Mesodermal cell (in vitro differentiated cells): Measurements from ENCODE around the gene PTPRN2.

ENCODE experiments used
- H3K27ac ChIP-seq: 2 replicates; pipeline ENCODE4 v1.7.0; 2013; ENCODE audit warnings: mild to moderate bottlenecking, low read depth, low read length, moderate library complexity; ENCODE audit not compliant: severe bottlenecking
- H3K36me3 ChIP-seq: 2 replicates; pipeline ENCODE4 v1.7.1; 2013; ENCODE audit warnings: mild to moderate bottlenecking, low read length, moderate library complexity; ENCODE audit not compliant: control insufficient read depth, insufficient read depth
- H3K4me1 ChIP-seq: one replicate; pipeline ENCODE4 v1.7.1; 2013; ENCODE audit warnings: mild to moderate bottlenecking, low read length; ENCODE audit not compliant: insufficient read depth, control insufficient read depth, poor library complexity, severe bottlenecking
- H3K4me3 ChIP-seq: 2 replicates; pipeline ENCODE4 v1.7.0; 2013; ENCODE audit warnings: low read length, control low read depth, mild to moderate bottlenecking; ENCODE audit not compliant: insufficient read depth, poor library complexity, severe bottlenecking; ENCODE audit errors: extremely low read depth
- H3K9me3 ChIP-seq: 2 replicates; pipeline ENCODE4 v1.7.1; 2013; ENCODE audit warnings: mild to moderate bottlenecking, low read length, moderate library complexity; ENCODE audit not compliant: control insufficient read depth
- WGBS, 2 experiments: methylation state at CpG; one replicate each; pipeline ENCODE4 v1.1.5; 2013; ENCODE audit warnings: missing lambda C conversion rate in 2 of 2; ENCODE audit not compliant: insufficient coverage in 2 of 2; 5-methylcytosine and 5-hydroxymethylcytosine counted together

PTPRN2 gene

GRCh38 chr7:158114056-158114850 is 473.4 kb downstream of the PTPRN2 start:
- Histone ChIP-seq H3K9me3 (peaks cover 71% of the 10 kb centered on the region), H3K4me1 (no peaks in the 10 kb centered on the region), H3K36me3 (no peaks in the 10 kb centered on the region), H3K4me3 (no peak overlapping the region), H3K27ac (no peak overlapping the region)
- WGBS, 2 experiments: 65 to 76% methylated on average over 8 to 13 of the region's 18 CpGs

DNA sequence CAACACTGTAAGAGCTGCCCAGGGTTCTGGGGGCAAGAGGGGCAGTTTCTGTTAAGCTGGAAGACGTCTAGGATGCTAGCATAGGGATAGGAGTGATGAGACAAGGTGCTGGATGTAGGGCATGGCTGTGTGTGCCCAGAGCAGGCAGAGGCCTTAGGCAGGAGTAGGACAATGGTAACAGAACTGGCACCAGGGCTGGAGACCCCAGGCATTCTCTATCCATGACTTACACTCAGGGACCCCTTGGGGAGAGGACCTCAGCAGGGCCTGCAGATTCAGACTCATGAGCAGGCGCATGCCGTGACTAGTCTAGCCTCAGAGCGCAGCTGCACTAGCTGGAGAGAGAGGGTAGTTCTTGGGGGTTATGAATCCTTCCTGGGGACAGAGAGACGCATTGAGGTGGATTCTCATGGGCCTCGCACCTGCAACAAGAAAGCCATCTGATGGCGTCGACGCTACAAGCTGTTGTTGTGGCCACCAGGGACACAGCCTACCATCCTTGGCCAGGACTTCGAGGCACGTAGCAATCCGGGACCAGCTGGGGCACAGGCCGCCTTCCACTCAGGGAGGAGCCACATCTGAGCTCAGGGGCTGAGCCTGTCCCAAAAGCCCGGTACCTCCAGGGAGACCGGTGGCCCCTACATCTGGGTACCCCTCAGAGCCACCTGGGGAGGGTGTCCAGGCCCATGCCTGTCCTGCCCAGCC is 474.1 kb downstream of the PTPRN2 start:
- H3K9me3 ChIP-seq: peaks cover 77% of the 10 kb centered on the region
- no peaks in the 10 kb centered on the region for H3K4me1 ChIP-seq
- 76 to 77% methylated on average over 15 of the region's 15 CpGs for WGBS, 2 experiments
- H3K27ac ChIP-seq: no peak overlapping the region
- no peaks in the 10 kb centered on the region for H3K36me3 ChIP-seq
- H3K4me3 ChIP-seq: no peak overlapping the region

- Histone ChIP-seq H3K27ac (no peak overlapping the region), H3K9me3 (peaks cover 84% of the 10 kb centered on the region), H3K36me3 (no peaks in the 10 kb centered on the region), H3K4me3 (no peak overlapping the region), H3K4me1 (no peaks in the 10 kb centered on the region)
- WGBS, 2 experiments: 79 to 85% methylated on average over 14 to 16 of the region's 16 CpGs
Measured at GRCh38 chr7:158112571-158113320, 474.9 kb downstream of the PTPRN2 start.

DNA sequence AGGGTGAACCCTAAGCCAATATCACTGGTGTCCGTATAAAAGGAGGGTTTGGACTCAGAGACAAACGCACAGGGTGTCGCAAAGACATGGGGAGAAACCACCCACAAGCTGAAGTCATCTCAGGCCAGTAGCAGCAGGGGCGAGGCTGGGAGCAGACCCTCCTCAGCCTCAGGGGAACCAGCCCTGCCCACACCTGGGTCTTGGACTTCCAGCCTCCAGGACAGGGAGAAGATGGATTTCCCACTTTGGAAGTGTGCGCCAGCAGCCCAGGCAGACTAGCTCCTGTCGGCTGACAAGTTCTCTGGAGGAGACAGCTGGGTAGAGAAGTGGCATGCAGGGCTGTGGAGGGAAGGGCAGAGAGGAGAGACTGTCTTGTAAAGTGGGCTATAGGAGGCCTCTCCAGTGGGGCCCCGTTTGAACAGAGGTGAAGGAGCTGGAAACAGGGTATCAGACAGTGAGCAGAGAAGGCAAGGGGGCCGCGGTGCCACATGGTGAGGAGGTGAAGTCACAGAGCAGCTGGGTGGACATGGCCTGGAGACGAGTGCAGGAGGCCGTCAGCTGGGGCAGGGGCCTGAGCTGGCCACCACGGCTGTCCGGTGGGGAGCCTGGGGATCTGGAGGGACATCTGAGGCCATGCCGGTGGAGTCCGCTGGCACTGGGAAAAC is 475.6 kb downstream of the PTPRN2 start:
- WGBS, 2 experiments: 75 to 82% methylated on average over 9 to 15 of the region's 15 CpGs
- H3K9me3 ChIP-seq: peaks cover 84% of the 10 kb centered on the region

DNA sequence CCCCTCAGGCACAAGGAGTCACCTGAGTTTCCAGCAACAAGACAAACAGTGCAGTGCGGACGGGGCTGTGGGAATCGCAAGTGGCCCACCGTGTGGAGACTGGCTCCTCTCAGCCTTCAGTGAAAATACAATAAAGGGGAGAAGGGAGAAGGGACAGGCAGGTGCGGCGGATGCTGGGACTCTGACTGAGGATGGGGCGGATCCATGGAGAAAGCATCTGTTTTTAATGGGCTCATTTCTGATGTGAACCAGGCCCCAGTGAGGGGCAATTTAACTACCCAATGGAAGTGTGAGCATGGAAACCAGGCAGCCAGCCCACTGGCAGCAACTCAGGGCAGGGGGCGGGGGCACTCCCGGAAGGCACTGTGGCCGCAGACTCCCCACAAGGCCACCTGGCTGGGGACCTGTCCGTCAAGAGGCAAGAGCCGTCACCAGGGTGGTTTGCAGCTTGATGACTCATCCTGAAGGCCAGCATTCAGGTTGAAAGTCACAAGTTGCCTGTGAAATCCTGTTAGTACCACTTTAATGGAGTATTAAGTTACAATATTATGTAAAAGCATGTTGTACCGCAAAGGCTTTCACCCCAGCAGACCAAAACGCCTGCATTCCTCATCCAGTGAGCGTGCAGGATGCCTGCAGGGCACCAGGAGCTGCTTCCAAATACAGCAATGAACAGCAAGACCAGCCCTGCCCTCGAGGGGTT is 476.4 kb downstream of the PTPRN2 start:
- Histone ChIP-seq H3K4me1 (no peaks in the 10 kb centered on the region), H3K4me3 (no peak overlapping the region), H3K9me3 (peaks cover 93% of the 10 kb centered on the region), H3K36me3 (no peaks in the 10 kb centered on the region), H3K27ac (no peak overlapping the region)
- 77 to 79% methylated on average over 13 of the region's 16 CpGs for WGBS, 2 experiments

More for the DNA sequence above, 475.6 kb downstream of the PTPRN2 start:
- Histone ChIP-seq H3K36me3 (no peaks in the 10 kb centered on the region), H3K27ac (no peak overlapping the region), H3K4me1 (no peaks in the 10 kb centered on the region), H3K4me3 (no peak overlapping the region)

GRCh38 chr7:158110661-158111048 is 477.0 kb downstream of the PTPRN2 start:
- Histone ChIP-seq H3K27ac (no peak overlapping the region), H3K4me1 (no peaks in the 10 kb centered on the region), H3K36me3 (no peaks in the 10 kb centered on the region), H3K9me3 (peaks cover 95% of the 10 kb centered on the region), H3K4me3 (no peak overlapping the region)
- WGBS, 2 experiments: 80 to 83% methylated on average over 10 to 14 of the region's 14 CpGs

DNA sequence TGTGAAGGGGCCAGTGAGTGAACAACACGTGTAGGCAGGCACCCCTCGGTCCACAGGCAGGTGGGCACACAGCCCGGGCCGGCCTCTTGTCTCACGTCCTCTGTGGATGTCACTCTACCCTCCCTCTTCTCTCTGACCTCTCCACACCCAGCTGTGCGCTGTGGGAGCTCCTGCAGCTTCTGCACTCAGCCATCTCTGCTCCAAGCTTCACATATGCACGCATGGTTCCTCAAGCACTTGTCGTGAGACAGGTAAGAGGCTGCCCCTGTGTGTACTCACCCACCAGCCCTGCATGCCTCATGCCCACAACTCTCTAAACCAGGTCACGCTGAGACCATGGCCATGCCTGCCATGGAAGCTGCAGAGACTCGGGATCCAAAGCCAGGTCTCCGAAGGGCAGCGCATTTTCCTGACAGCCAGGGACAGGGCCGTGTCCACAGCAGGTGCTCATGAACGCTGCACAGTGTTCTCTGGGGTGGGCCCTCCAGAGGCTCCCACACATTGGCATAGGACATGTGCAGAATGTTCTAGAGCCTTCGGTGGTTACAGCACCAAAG is 477.5 kb downstream of the PTPRN2 start:
- Histone ChIP-seq H3K4me3 (no peak overlapping the region), H3K9me3 (peaks cover 91% of the 10 kb centered on the region), H3K27ac (no peak overlapping the region), H3K4me1 (no peaks in the 10 kb centered on the region), H3K36me3 (no peaks in the 10 kb centered on the region)
- 73 to 82% methylated on average over 14 to 15 of the region's 15 CpGs for WGBS, 2 experiments

GRCh38 chr7:158109364-158110033 is 478.1 kb downstream of the PTPRN2 start:
- H3K36me3 ChIP-seq: no peaks in the 10 kb centered on the region
- WGBS, 2 experiments: 68 to 73% methylated on average over 11 to 12 of the region's 12 CpGs
- H3K9me3 ChIP-seq: peaks cover 89% of the 10 kb centered on the region
- no peak overlapping the region for H3K27ac ChIP-seq
- no peaks in the 10 kb centered on the region for H3K4me1 ChIP-seq
- no peak overlapping the region for H3K4me3 ChIP-seq

DNA sequence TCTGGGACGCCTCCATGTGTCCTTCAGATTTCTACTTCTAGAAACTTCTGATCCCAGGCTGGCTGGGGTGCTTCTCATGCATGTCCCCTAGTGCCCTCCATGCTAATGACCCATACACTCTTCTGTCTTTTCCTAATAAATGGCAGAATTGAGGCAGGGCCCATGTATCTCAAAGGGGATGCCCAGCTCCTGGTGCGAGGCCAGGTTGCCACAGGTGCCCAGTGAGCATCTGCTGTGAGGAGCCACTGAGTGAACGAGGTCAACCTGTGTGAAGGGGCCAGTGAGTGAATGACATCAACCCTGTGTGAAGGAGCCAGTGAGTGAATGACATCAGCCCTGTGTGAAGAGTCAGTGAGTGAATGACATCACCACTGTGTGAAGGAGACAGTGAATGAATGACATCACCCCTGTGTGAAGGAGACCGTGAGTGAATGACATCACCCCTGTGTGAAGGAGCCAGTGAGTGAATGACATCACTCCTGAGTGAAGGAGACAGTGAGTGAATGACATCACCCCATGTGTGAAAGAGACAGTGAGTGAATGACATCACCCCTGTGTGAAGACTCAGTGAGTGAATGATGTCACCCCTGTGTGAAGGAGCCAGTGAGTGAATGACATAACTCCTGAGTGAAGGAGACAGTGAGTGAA is 478.9 kb downstream of the PTPRN2 start:
- Histone ChIP-seq H3K27ac (no peak overlapping the region), H3K36me3 (no peaks in the 10 kb centered on the region), H3K4me1 (no peaks in the 10 kb centered on the region), H3K9me3 (peaks cover 90% of the 10 kb centered on the region), H3K4me3 (no peak overlapping the region)
- 64 to 66% methylated on average over 4 of the region's 4 CpGs for WGBS, 2 experiments
